NB4 (cell line): ENCODE results near the gene MAST4.
"Not testable (repeated sequence)": the region's sequence is repeated elsewhere in the genome, so short reads cannot be mapped to it uniquely, and the experiment has no call there.

ENCODE experiments used
- DNase-seq: peaks from one replicate; pipeline ENCODE4 v3.0.0; 2010; ENCODE audit warnings: low read depth
- H3K4me3 ChIP-seq: one replicate; pipeline ENCODE4 v1.5.1; 2011; ENCODE audit warnings: mild to moderate bottlenecking, low read depth, low read length, moderate library complexity
- MYC ChIP-seq: IDR thresholded peaks from 2 replicates; pipeline ENCODE4 v1.6.1; 2011; ENCODE audit warnings: low read depth, low read length
- POLR2A ChIP-seq: IDR thresholded peaks from 2 replicates; pipeline ENCODE4 v1.6.1; 2011; ENCODE audit warnings: mild to moderate bottlenecking; ENCODE audit not compliant: insufficient read length; ENCODE audit errors: extremely low read depth
- TF ChIP-seq, protein P1 (sequence below): IDR thresholded peaks from one replicate; pipeline ENCODE4 v1.5.1; 2012; ENCODE audit warnings: low read depth, low read length
- TF ChIP-seq, protein P2 (sequence below): IDR thresholded peaks from 2 replicates; pipeline ENCODE4 v1.6.1; 2011; ENCODE audit warnings: low read depth, low read length

Gene MAST4

DNA sequence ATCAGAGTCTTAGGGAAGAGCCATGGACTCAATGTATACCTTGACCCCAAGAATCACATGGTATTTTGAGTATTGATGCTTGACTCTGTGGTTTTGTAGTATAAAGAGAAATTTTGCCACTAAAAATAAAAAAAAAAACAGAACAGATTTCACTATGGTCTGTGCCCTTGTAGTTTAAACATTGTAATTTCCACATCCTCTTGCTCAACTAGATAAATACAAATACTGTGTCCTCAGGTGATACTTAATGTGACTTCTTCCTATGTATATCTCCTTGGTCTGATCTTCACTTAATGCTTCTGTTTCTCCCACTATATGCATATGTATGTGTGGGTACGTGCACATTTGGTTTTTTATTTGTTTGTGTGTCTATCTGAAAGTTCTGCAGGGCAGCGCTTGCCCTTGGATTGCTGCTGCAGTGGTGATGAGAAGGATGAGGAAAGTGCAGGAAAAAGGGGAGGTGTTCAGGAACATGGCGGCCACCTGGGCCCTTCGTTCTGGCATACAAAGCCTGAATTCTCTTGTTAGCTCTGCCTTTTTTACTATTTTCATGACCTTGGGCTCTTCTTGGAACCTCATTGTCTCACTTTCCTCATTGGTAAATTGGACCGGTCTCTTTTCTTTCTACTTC lies 222.2 kb downstream of the MAST4 start:
- TF ChIP-seq, protein P1, sequence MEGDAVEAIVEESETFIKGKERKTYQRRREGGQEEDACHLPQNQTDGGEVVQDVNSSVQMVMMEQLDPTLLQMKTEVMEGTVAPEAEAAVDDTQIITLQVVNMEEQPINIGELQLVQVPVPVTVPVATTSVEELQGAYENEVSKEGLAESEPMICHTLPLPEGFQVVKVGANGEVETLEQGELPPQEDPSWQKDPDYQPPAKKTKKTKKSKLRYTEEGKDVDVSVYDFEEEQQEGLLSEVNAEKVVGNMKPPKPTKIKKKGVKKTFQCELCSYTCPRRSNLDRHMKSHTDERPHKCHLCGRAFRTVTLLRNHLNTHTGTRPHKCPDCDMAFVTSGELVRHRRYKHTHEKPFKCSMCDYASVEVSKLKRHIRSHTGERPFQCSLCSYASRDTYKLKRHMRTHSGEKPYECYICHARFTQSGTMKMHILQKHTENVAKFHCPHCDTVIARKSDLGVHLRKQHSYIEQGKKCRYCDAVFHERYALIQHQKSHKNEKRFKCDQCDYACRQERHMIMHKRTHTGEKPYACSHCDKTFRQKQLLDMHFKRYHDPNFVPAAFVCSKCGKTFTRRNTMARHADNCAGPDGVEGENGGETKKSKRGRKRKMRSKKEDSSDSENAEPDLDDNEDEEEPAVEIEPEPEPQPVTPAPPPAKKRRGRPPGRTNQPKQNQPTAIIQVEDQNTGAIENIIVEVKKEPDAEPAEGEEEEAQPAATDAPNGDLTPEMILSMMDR: no peak
- TF ChIP-seq POLR2A (no peak), MYC (no peak)
- TF ChIP-seq, protein P2, sequence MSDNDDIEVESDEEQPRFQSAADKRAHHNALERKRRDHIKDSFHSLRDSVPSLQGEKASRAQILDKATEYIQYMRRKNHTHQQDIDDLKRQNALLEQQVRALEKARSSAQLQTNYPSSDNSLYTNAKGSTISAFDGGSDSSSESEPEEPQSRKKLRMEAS: no peak
- H3K4me3 ChIP-seq: no peak overlapping the region
- no peak for DNase-seq

DNA sequence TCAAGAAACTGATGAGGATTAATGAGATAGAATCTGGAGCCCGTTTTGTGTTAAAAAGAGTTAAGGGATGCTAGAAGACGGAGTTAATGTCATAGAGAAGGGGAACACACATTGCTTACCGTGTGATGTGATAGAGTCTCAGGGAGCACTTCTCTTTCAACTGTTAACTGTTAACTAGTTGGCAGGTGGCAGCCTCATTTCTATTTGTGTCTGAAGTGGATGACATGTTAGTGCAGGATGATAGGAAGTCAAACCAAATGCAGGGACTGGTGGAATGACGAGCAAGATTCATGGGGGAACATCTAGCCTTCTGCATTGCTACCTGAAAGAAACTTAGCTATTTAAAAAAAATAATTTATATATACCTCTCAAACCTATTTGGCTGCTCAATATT lies 222.7 kb downstream of the MAST4 start:
- H3K4me3 ChIP-seq: no peak overlapping the region
- no peak for DNase-seq
- TF ChIP-seq MYC: no peak
- TF ChIP-seq, protein P2: no peak
- TF ChIP-seq POLR2A: no peak
- TF ChIP-seq, protein P1: no peak

DNA sequence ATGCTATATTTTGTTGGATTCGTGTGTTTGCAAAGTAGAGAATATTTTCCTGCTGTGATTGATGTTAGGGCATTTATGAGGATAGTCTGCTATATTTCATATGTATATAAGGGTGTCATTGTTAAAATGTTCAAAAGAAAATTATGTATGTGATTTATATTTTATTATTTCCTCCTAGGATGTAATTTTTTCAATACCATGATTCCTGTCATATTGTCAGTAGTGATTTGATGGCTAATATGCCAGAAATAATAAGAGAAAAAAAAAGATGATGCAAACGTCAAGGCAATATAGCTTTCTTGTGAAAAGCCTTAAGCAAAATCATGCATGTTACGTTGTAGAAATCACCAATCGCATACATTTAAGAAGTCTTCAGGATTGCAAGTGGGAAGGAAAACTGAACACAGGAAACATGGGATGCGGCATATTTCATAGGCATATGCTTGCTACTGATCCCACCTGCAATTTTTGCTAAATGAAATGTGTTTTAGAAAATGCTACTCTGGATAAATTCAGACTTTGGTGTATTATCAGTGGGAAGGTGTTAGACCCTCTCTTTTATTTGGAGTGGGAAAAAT lies 224.5 kb downstream of the MAST4 start:
- DNase-seq: no peak
- H3K4me3 ChIP-seq: no peak overlapping the region
- no peak for TF ChIP-seq POLR2A
- TF ChIP-seq, protein P2: no peak
- TF ChIP-seq MYC: no peak

DNA sequence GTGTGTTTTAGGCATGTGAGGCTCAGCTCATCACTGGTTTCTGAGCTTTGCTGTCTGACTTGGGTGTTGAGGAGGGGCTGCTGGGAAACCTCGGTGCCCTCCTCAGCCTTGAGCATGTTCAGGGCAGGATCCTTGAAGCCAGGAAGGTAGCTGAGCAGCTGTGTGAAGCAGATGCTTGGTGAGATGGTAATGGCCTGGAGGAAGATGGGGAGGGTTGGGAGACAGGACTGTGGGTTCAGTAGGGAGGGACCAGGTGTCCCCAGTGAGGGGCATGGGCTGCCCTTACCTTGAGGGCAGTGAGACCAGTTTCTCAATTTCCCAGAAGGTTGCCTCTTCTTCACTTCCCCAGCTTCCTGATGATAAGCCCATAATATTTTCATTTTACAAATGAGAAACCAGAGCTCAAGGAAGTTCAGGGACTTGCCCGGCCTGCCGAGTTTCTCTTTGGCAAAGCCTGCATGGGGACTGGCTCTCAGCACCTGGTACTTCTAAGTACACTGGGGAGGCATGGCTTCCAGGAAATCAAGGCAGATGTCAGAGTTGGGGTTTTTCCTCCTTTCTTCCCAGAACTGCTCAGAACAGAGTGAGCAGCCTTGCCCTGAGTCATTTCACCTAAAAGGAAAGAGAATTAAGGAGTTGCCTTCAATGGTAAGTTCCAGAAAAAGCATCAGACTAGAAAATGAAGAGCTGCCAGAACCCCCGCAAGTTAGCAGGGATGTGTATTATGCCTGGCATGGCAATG lies 225.7 kb downstream of the MAST4 start:
- H3K4me3 ChIP-seq: no peak overlapping the region

DNA sequence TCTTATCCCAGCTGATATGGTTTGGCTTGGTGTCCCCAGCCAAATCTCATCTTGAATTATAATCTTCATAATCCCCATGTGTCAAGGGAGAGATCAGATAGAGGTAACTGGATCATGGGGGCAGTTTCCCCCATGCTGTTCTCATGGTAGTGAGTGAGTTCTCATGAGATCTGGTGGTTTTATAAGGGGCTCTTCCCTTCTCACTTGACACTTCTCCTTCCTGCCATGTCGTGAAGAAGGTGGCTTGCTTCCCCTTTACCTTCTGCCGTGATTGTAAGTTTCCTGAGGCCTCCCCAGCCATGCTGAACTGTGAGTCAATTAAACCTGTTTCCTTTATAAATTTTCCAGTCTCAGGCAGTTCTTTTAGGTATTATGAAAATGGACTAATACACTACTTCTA lies 226.7 kb downstream of the MAST4 start:
- not testable (repeated sequence) for H3K4me3 ChIP-seq, DNase-seq

More for the DNA sequence above, 225.7 kb downstream of the MAST4 start:
- no peak for DNase-seq
- TF ChIP-seq, protein P2: no peak
- no peak for TF ChIP-seq POLR2A
- TF ChIP-seq, protein P1: no peak

DNA sequence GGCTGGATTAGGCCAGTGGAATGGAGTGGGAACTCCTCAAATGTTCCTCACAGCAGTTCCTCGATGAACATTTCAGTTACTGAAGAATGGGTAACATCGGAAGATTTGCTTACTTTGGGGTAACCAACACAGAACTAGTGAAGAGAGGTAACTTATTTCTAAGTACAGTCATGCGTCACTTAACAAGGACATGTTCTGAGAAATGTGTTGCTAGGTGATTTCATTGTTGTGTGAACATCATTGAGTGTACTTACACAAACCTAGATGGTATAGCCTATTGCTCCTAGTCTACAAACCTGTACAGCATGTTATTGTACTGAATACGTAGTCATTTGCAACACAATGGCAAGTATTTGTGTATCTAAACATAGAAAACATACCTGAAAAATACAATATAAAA lies 228.3 kb downstream of the MAST4 start:
- no peak for TF ChIP-seq POLR2A
- TF ChIP-seq, protein P1: no peak
- no peak for TF ChIP-seq MYC
- TF ChIP-seq, protein P2: no peak
- no peak for DNase-seq
- H3K4me3 ChIP-seq: no peak overlapping the region
